ENCODE measurements around the gene ME2.
"Not testable (repeated sequence)": the region's sequence is repeated elsewhere in the genome, so short reads cannot be mapped to it uniquely, and the experiment has no call there.

Gene ME2

GRCh38 chr18:50933684-50934083 lies 54.8 kb downstream of the ME2 start:
- Histone ChIP-seq H3K4me1 (ENCODE audit: insufficient read depth, low read length) (no peaks in the 10 kb centered on the region), H3K36me3 (ENCODE audit: insufficient read depth, low read length) (peaks cover 14% of the 10 kb centered on the region), H3K9ac (ENCODE audit: low read length) (no peak overlapping the region), H3K9me3 (ENCODE audit: low read length) (no peaks in the 10 kb centered on the region), H3K27ac (ENCODE audit: low read depth, low read length) (no peak overlapping the region), H3K4me3 (ENCODE audit: low read depth in 1 of 2, low read length in 2 of 2) (no peak overlapping the region), H3K27me3 (ENCODE audit: control insufficient read depth in 1 of 2, insufficient read depth in 2 of 2, low read length in 2 of 2) (no peaks in the 10 kb centered on the region)

- Histone ChIP-seq H3K27me3 (ENCODE audit: control insufficient read depth in 1 of 2, insufficient read depth in 2 of 2, low read length in 2 of 2) (no peaks in the 10 kb centered on the region), H3K4me3 (ENCODE audit: low read depth in 1 of 2, low read length in 2 of 2) (no peak overlapping the region), H3K36me3 (ENCODE audit: insufficient read depth, low read length) (peaks cover 13% of the 10 kb centered on the region), H3K27ac (ENCODE audit: low read depth, low read length) (no peak overlapping the region), H3K9ac (ENCODE audit: low read length) (no peak overlapping the region), H3K4me1 (ENCODE audit: insufficient read depth, low read length) (no peaks in the 10 kb centered on the region), H3K9me3 (ENCODE audit: low read length) (no peaks in the 10 kb centered on the region)
Measured at GRCh38 chr18:50934545-50935211, 55.8 kb downstream of the ME2 start.

- H3K4me1 ChIP-seq (ENCODE audit: insufficient read depth, low read length): no peaks in the 10 kb centered on the region
- no peak overlapping the region for H3K27ac ChIP-seq (ENCODE audit: low read depth, low read length)
- H3K4me3 ChIP-seq (ENCODE audit: low read depth in 1 of 2, low read length in 2 of 2): no peak overlapping the region
- no peak overlapping the region for H3K9ac ChIP-seq (ENCODE audit: low read length)
- H3K9me3 ChIP-seq (ENCODE audit: low read length): no peaks in the 10 kb centered on the region
- no peaks in the 10 kb centered on the region for H3K27me3 ChIP-seq (ENCODE audit: control insufficient read depth in 1 of 2, insufficient read depth in 2 of 2, low read length in 2 of 2)
- peaks cover 13% of the 10 kb centered on the region for H3K36me3 ChIP-seq (ENCODE audit: insufficient read depth, low read length)
Measured at GRCh38 chr18:50935493-50936191, 56.7 kb downstream of the ME2 start.

- no peaks in the 10 kb centered on the region for H3K9me3 ChIP-seq (ENCODE audit: low read length)
- H3K4me3 ChIP-seq (ENCODE audit: low read depth in 1 of 2, low read length in 2 of 2): no peak overlapping the region
- no peaks in the 10 kb centered on the region for H3K4me1 ChIP-seq (ENCODE audit: insufficient read depth, low read length)
- no peak overlapping the region for H3K9ac ChIP-seq (ENCODE audit: low read length)
- no peaks in the 10 kb centered on the region for H3K27me3 ChIP-seq (ENCODE audit: control insufficient read depth in 1 of 2, insufficient read depth in 2 of 2, low read length in 2 of 2)
- H3K36me3 ChIP-seq (ENCODE audit: insufficient read depth, low read length): peaks cover 13% of the 10 kb centered on the region
- no peak overlapping the region for H3K27ac ChIP-seq (ENCODE audit: low read depth, low read length)
Measured at GRCh38 chr18:50937183-50937582, 58.3 kb downstream of the ME2 start.

- Histone ChIP-seq H3K27ac (ENCODE audit: low read depth, low read length) (no peak overlapping the region), H3K9me3 (ENCODE audit: low read length) (no peaks in the 10 kb centered on the region), H3K9ac (ENCODE audit: low read length) (no peak overlapping the region), H3K4me3 (ENCODE audit: low read depth in 1 of 2, low read length in 2 of 2) (no peak overlapping the region), H3K4me1 (ENCODE audit: insufficient read depth, low read length) (no peaks in the 10 kb centered on the region), H3K27me3 (ENCODE audit: control insufficient read depth in 1 of 2, insufficient read depth in 2 of 2, low read length in 2 of 2) (no peaks in the 10 kb centered on the region), H3K36me3 (ENCODE audit: insufficient read depth, low read length) (peaks cover 13% of the 10 kb centered on the region)
Measured at GRCh38 chr18:50938912-50939311, 60.0 kb downstream of the ME2 start.

GRCh38 chr18:50944245-50944932 lies 65.5 kb downstream of the ME2 start:
- H3K4me3 ChIP-seq (ENCODE audit: low read depth in 1 of 2, low read length in 2 of 2): no peak overlapping the region
- H3K27ac ChIP-seq (ENCODE audit: low read depth, low read length): no peak overlapping the region
- H3K9ac ChIP-seq (ENCODE audit: low read length): no peak overlapping the region
- H3K27me3 ChIP-seq (ENCODE audit: control insufficient read depth in 1 of 2, insufficient read depth in 2 of 2, low read length in 2 of 2): no peaks in the 10 kb centered on the region
- no peaks in the 10 kb centered on the region for H3K9me3 ChIP-seq (ENCODE audit: low read length)
- H3K4me1 ChIP-seq (ENCODE audit: insufficient read depth, low read length): no peaks in the 10 kb centered on the region
- H3K36me3 ChIP-seq (ENCODE audit: insufficient read depth, low read length): no peaks in the 10 kb centered on the region

- not testable (repeated sequence) for H3K9me3 ChIP-seq (ENCODE audit: low read length); H3K9ac ChIP-seq (ENCODE audit: low read length); H3K4me1 ChIP-seq (ENCODE audit: insufficient read depth, low read length); H3K4me3 ChIP-seq (ENCODE audit: low read depth in 1 of 2, low read length in 2 of 2); H3K36me3 ChIP-seq (ENCODE audit: insufficient read depth, low read length); H3K27me3 ChIP-seq (ENCODE audit: control insufficient read depth in 1 of 2, insufficient read depth in 2 of 2, low read length in 2 of 2); H3K27ac ChIP-seq (ENCODE audit: low read depth, low read length)
Measured at GRCh38 chr18:50945918-50946317, 67.0 kb downstream of the ME2 start.

GRCh38 chr18:50947899-50948298 lies 69.0 kb downstream of the ME2 start:
- no peak overlapping the region for H3K27ac ChIP-seq (ENCODE audit: low read depth, low read length)
- H3K4me3 ChIP-seq (ENCODE audit: low read depth in 1 of 2, low read length in 2 of 2): no peak overlapping the region
- H3K9me3 ChIP-seq (ENCODE audit: low read length): no peaks in the 10 kb centered on the region
- H3K36me3 ChIP-seq (ENCODE audit: insufficient read depth, low read length): no peaks in the 10 kb centered on the region
- H3K27me3 ChIP-seq (ENCODE audit: control insufficient read depth in 1 of 2, insufficient read depth in 2 of 2, low read length in 2 of 2): no peaks in the 10 kb centered on the region
- H3K9ac ChIP-seq (ENCODE audit: low read length): no peak overlapping the region
- no peaks in the 10 kb centered on the region for H3K4me1 ChIP-seq (ENCODE audit: insufficient read depth, low read length)

- no peaks in the 10 kb centered on the region for H3K9me3 ChIP-seq (ENCODE audit: low read length)
- no peak overlapping the region for H3K9ac ChIP-seq (ENCODE audit: low read length)
- no peaks in the 10 kb centered on the region for H3K4me1 ChIP-seq (ENCODE audit: insufficient read depth, low read length)
- H3K4me3 ChIP-seq (ENCODE audit: low read depth in 1 of 2, low read length in 2 of 2): no peak overlapping the region
- H3K36me3 ChIP-seq (ENCODE audit: insufficient read depth, low read length): no peaks in the 10 kb centered on the region
- H3K27ac ChIP-seq (ENCODE audit: low read depth, low read length): no peak overlapping the region
- no peaks in the 10 kb centered on the region for H3K27me3 ChIP-seq (ENCODE audit: control insufficient read depth in 1 of 2, insufficient read depth in 2 of 2, low read length in 2 of 2)
Measured at GRCh38 chr18:50949185-50949584, 70.3 kb downstream of the ME2 start.

- no peaks in the 10 kb centered on the region for H3K27me3 ChIP-seq (ENCODE audit: control insufficient read depth in 1 of 2, insufficient read depth in 2 of 2, low read length in 2 of 2)
- no peaks in the 10 kb centered on the region for H3K4me1 ChIP-seq (ENCODE audit: insufficient read depth, low read length)
- no peak overlapping the region for H3K4me3 ChIP-seq (ENCODE audit: low read depth in 1 of 2, low read length in 2 of 2)
- H3K9me3 ChIP-seq (ENCODE audit: low read length): no peaks in the 10 kb centered on the region
- H3K27ac ChIP-seq (ENCODE audit: low read depth, low read length): no peak overlapping the region
- H3K9ac ChIP-seq (ENCODE audit: low read length): no peak overlapping the region
- no peaks in the 10 kb centered on the region for H3K36me3 ChIP-seq (ENCODE audit: insufficient read depth, low read length)
Measured at GRCh38 chr18:50950626-50951025, 71.7 kb downstream of the ME2 start.

- Histone ChIP-seq H3K9me3 (ENCODE audit: low read length) (no peaks in the 10 kb centered on the region), H3K36me3 (ENCODE audit: insufficient read depth, low read length) (no peaks in the 10 kb centered on the region), H3K4me3 (ENCODE audit: low read depth in 1 of 2, low read length in 2 of 2) (no peak overlapping the region), H3K27ac (ENCODE audit: low read depth, low read length) (no peak overlapping the region), H3K9ac (ENCODE audit: low read length) (no peak overlapping the region), H3K4me1 (ENCODE audit: insufficient read depth, low read length) (no peaks in the 10 kb centered on the region), H3K27me3 (ENCODE audit: control insufficient read depth in 1 of 2, insufficient read depth in 2 of 2, low read length in 2 of 2) (no peaks in the 10 kb centered on the region)
Measured at GRCh38 chr18:50953822-50954221, 74.9 kb downstream of the ME2 start.

All from muscle layer of colon (tissue), 2 donors.